Fibroblast of upper back skin (primary cell): ENCODE results near the gene C14orf93.
A peak's percentile ranks its signal among the peaks of the same experiment; 100 is the strongest.

Experiments used
- DNase-seq: peaks from one replicate; pipeline ENCODE4 v3.0.0-alpha.2; 2013

C14orf93 gene

GRCh38 chr14:23044840-23045239 lies 34.9 kb upstream of the C14orf93 start:
- no peak for DNase-seq

- no peak for DNase-seq
Measured at GRCh38 chr14:23043754-23044153, 33.8 kb upstream of the C14orf93 start.

- no peak for DNase-seq
Measured at GRCh38 chr14:23043145-23043544, 33.2 kb upstream of the C14orf93 start.

GRCh38 chr14:23042162-23042965 lies 32.4 kb upstream of the C14orf93 start, which contains the start of gene PSMB11:
PSMB11 (plus strand) TSS chr14:23042212; CDS start chr14:23042226, 14 bp downstream.
- DNase-seq: no peak

GRCh38 chr14:23041729-23042128 lies 31.8 kb upstream of the C14orf93 start:
- DNase-seq: no peak

GRCh38 chr14:23040100-23040499 lies 30.2 kb upstream of the C14orf93 start:
- no peak for DNase-seq

- DNase-seq: no peak
Measured at GRCh38 chr14:23035303-23036144, 25.6 kb upstream of the C14orf93 start.

GRCh38 chr14:23034498-23035302 lies 24.8 kb upstream of the C14orf93 start, which contains the start of gene PSMB5:
PSMB5 (minus strand) TSS chr14:23034900; CDS start chr14:23034881, 19 bp downstream.
- peak; percentile 93 for DNase-seq

GRCh38 chr14:23033801-23034497 lies 24.0 kb upstream of the C14orf93 start:
- DNase-seq: no peak

GRCh38 chr14:23033251-23033727 lies 23.3 kb upstream of the C14orf93 start:
- no peak for DNase-seq

GRCh38 chr14:23030936-23031335 lies 21.0 kb upstream of the C14orf93 start:
- DNase-seq: no peak

- no peak for DNase-seq
Measured at GRCh38 chr14:23028799-23029198, 18.9 kb upstream of the C14orf93 start.

- DNase-seq: no peak
Measured at GRCh38 chr14:23025151-23025814, 15.3 kb upstream of the C14orf93 start.

GRCh38 chr14:23024612-23025075 lies 14.7 kb upstream of the C14orf93 start:
- DNase-seq: no peak

GRCh38 chr14:23023795-23024152 lies 13.8 kb upstream of the C14orf93 start:
- DNase-seq: no peak

- DNase-seq: no peak
Measured at GRCh38 chr14:23023022-23023794, 13.3 kb upstream of the C14orf93 start.

GRCh38 chr14:23021889-23022442 lies 12.0 kb upstream of the C14orf93 start:
- no peak for DNase-seq

- no peak for DNase-seq
Measured at GRCh38 chr14:23021434-23021833, 11.5 kb upstream of the C14orf93 start.

- DNase-seq: no peak
Measured at GRCh38 chr14:23020143-23021128, 10.5 kb upstream of the C14orf93 start.
